TTC549 (cell line): ENCODE results near the gene FADS2.

ENCODE experiments used
- FAIRE-seq: peaks from 2 replicates; lab custom pipeline; 2012; peaks lifted over from hg19 to GRCh38; lab: Jason Lieb, UNC

FADS2 gene

GRCh38 chr11:61888590-61888989, 60.5 kb downstream of the FADS2 start:
- no peak for FAIRE-seq

- no peak for FAIRE-seq
Observed at GRCh38 chr11:61889831-61890230, 61.7 kb downstream of the FADS2 start.

- FAIRE-seq, result no peak
Observed at GRCh38 chr11:61890529-61891330, 62.6 kb downstream of the FADS2 start.

- no peak for FAIRE-seq
Observed at GRCh38 chr11:61891331-61892084, 63.4 kb downstream of the FADS2 start, which contains the start of gene FADS3. TSS of gene FADS3 (minus strand) at chr11:61891545. CDS start at chr11:61891381, 164 bp downstream.

GRCh38 chr11:61892085-61892370, 63.9 kb downstream of the FADS2 start:
- no peak for FAIRE-seq

GRCh38 chr11:61893981-61894380, 65.9 kb downstream of the FADS2 start:
- no peak for FAIRE-seq

- no peak for FAIRE-seq
Observed at GRCh38 chr11:61895046-61895717, 67.1 kb downstream of the FADS2 start.

GRCh38 chr11:61895718-61896059, 67.6 kb downstream of the FADS2 start:
- no peak for FAIRE-seq

GRCh38 chr11:61896665-61897386, 68.7 kb downstream of the FADS2 start:
- no peak for FAIRE-seq

GRCh38 chr11:61897387-61898246, 69.5 kb downstream of the FADS2 start:
- no peak for FAIRE-seq

- FAIRE-seq, result no peak
Observed at GRCh38 chr11:61898247-61898582, 70.1 kb downstream of the FADS2 start.

GRCh38 chr11:61899146-61899841, 71.2 kb downstream of the FADS2 start:
- FAIRE-seq, result no peak

- no peak for FAIRE-seq
Observed at GRCh38 chr11:61900251-61900650, 72.2 kb downstream of the FADS2 start.

- FAIRE-seq, result no peak
Observed at GRCh38 chr11:61901397-61901796, 73.3 kb downstream of the FADS2 start.

- FAIRE-seq, result no peak
Observed at GRCh38 chr11:61902313-61902712, 74.2 kb downstream of the FADS2 start.

- no peak for FAIRE-seq
Observed at GRCh38 chr11:61903845-61904244, 75.7 kb downstream of the FADS2 start.

GRCh38 chr11:61904539-61905048, 76.5 kb downstream of the FADS2 start:
- FAIRE-seq, result no peak

GRCh38 chr11:61905067-61905696, 77.1 kb downstream of the FADS2 start:
- no peak for FAIRE-seq

- FAIRE-seq, result no peak
Observed at GRCh38 chr11:61905801-61906521, 77.9 kb downstream of the FADS2 start.

GRCh38 chr11:61906522-61906909, 78.4 kb downstream of the FADS2 start:
- no peak for FAIRE-seq
